SH-SY5Y (cell line): ENCODE results near the gene FBN1.

Source experiments
- GATA2 ChIP-seq: IDR thresholded peaks from 2 replicates; pipeline ENCODE4 v1.6.1; 2011; ENCODE audit warnings: mild to moderate bottlenecking, low read depth, low read length
- GATA3 ChIP-seq: IDR thresholded peaks from 2 replicates; pipeline ENCODE4 v1.6.1; 2011; ENCODE audit warnings: low read depth, mild to moderate bottlenecking, low read length, moderate library complexity

The FBN1 gene

DNA sequence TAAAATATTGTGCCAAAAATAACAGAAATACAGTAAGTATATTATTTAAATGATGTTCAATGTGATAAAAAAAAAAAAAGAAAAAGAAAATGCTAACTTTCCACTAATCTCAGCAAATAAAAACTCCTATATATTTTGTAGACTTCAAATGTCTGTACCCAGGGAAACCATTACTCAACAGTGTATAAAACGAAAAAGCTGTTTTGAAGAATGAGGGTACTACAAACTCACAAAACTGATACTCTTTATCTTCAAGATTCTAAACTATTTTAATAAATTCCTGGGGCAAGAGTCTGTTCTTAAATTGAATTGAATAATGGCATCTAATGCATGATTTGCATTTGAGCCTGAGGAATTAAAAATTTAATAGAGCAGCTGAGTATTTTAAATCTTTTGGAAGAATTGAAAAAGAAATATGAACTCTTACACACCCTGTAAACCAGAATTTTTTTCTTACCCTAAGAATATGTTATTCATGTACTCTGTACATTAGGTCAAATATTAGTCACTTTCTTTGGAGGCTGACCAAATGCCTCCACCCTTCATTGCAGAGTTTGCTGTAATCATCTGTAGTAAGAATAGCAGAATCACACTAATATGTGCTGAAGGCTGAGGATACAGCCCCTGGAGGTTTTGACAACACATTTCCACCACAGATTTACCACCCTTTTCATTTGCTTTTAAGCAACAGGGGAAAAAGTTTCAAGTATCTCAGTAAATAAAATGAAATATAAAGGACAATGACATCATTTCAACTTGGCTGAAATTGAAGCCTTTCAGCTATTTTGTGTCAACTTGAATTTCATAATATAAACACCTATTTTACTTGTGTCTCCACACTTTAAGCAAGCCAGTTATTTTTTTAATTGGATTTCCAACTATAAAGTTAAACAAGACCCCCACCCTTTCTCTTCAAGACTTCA is 79.7 kb downstream of the FBN1 start:
- no peak for TF ChIP-seq GATA2

DNA sequence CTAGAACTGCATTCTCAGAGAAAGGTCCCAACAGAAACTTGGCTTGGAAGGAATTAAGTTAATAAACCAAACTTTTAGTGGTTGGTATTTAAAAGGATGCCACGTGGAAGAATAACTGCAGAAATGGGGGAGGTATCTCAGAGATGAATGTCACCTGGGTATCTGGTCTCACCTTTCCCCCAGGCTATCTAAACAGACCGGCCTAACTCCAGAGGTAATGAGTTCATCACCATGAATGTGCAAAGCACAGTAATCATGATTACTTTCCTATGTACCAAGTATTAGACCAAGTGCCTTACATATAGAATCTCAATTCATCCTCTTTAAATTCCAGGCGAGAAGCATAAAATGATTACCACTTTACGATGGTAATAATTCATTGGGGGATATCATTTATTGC is 80.8 kb downstream of the FBN1 start:
- no peak for TF ChIP-seq GATA2
- TF ChIP-seq GATA3 = no peak

DNA sequence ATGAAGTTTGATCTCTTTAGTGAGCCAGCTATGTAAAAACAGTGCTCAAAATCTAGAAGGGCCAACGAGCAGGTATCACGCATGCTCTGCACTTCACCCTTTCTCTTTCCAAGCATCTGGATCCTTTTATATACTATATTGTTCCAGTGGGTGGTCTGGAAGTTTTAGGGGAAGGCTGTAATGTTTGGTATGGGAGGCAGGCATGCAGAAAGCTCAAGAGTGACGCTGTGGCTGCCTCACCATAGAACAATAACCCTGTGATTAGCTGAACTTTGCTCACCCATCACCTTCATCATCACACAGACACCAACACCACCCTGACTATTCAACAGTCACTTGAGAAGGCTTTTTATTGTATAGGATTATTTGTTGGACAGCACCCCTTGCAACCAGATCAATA is 81.6 kb downstream of the FBN1 start:
- no peak for TF ChIP-seq GATA2
- no peak for TF ChIP-seq GATA3

DNA sequence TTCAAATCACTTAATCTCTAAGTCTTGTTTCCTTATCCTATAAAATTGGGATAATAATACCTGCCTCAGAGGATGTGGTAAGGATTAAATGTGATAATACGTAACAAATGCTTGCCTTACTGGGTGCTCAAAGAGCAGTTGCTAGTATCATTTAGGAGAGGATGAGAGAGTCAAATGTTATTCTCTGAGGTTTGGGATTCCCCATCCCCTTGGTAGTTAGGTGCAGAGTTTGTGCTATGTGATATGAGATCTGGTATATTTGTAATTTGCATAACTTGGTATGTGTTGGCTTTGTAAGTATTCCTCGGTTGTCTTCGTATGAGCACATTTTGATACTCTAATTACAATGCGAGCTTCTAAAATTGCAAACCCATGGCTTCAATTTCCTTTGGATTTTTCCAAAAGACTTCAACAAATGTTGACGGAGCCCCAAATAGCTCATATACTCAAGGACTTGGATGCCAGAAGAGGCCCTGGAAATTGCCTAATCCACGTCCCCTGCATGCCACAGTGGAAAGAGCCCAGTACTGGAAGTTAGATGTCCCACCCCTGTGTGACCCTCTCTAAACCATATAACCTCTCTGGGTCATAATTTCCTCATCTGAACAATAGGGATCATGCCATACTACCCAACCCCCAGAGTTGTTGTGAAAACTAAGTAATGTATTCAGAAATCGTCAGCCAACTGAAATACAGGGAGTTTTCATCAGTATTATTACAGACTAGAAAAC is 85.0 kb downstream of the FBN1 start:
- TF ChIP-seq GATA3 (no peak), GATA2 (no peak)

DNA sequence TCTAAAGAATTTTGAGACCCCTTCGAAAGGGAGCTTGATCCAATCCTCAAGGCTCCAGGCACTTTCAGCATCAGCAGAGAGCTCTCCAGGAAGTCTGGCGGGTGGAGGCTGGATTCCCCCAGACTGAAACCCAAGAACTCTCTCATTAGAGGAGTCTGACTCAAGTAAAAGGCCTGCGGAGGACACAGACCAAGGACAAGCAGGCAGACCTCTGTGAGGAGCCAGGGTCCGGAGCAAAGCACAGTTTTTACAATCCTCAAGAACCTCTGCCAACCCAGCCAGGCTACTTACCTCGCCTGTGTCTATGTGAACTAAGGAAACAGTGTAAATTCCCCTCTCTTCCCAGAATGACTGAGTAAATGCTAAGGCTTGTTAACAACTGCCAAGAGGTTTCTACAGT is 86.2 kb downstream of the FBN1 start:
- TF ChIP-seq GATA3 = no peak
- no peak for TF ChIP-seq GATA2

DNA sequence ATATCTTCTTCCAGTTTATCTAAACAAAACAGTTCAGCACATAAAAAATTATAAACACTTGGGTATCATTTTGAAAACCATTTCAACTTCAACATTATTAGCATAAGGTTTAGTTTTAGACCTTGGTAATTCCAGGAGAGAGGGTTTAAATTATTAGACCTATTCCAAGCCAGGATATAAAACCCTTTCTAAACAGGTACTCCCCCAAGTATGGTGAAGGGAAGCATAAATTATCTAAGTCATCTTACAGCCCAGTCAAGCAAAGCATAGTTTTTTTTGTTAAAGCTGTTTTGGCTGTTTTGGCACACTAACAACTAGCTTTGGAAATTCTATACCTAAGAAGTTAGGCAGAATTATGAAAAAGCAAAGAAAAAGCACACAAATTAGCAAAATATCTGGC is 87.3 kb downstream of the FBN1 start:
- TF ChIP-seq GATA3 (no peak), GATA2 (no peak)

DNA sequence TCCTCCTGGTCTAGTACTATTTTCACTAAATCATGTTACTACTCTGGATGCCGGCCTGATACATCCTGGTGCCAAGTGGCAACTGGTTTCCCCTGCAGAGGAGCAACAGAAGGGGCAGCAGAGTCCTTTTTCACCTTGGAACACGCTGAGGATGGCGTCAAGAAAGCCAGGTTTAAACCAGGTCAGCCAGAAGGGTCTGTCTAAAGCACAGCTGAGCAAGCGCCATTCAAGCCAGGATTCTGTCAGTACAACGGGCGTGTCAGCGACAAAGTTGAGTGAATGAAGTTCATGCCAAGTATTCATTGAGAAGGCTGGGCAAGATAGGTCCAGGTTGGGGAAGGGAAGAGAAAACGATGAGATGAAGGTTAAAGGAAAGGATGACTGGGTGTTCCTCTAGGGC is 88.2 kb downstream of the FBN1 start:
- TF ChIP-seq GATA3 (no peak), GATA2 (no peak)

DNA sequence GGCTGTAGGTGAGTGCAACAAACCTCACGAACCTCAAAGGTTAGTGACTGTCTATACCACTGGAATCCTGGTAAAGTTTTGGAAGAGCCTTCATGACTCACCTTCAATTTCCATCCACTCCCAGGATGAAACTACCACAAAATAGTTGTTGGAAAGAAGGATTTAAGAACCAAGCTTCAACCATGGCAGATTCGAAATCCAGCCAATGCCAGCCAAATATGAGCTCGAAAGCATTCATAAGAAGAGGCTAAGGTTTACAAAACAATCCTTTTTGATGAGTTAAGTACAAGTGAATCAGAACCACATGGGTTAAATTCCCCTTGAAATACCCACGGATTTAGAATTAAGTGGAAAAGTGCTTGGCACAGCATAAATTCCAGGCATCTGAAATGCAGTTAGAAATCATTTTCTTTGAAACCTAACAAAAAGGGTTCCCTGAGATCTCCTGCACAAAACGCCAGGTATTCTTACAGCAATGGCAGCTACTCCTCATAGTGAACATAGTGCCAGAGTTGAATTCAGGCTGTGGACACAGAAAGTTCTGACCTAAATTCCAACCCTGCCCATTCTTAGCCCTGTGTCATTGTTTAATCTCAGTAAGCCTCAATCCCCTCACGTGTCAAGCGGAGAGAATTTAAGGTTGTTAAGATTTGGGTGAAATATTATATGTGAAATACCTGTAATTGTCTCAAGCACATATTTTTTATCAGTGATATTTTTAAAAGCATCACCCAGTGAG is 89.2 kb downstream of the FBN1 start:
- TF ChIP-seq GATA2 = no peak
- no peak for TF ChIP-seq GATA3

DNA sequence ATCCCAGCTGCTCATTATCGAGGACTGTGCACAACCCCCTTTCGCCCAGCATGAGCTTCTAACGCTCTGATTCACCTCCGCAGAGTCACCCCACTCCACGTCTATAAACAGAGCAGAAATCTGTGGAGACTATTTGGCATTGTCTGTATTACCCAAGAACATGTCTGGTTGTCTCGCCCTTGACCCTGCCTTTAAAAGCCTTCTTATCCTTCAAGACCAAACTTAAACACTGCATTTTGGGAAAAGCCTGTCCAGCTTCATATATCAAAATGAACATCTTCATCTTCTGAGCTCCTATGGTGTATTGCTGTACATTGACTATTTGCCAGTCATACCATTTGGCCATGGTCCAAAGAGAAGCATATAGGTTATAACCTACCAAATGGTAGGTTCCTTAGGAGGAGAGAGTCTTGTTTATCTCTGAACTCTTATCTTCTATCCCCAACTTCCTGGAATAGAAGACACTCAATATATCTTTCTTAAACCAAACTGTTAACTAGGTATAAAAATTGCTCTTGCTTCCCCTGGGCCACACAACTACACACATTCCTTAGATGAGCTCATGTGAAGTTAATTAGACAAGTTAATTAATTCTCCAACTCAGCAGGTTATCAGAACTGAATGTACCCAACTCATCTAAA is 90.1 kb downstream of the FBN1 start:
- TF ChIP-seq GATA2 (no peak), GATA3 (no peak)

DNA sequence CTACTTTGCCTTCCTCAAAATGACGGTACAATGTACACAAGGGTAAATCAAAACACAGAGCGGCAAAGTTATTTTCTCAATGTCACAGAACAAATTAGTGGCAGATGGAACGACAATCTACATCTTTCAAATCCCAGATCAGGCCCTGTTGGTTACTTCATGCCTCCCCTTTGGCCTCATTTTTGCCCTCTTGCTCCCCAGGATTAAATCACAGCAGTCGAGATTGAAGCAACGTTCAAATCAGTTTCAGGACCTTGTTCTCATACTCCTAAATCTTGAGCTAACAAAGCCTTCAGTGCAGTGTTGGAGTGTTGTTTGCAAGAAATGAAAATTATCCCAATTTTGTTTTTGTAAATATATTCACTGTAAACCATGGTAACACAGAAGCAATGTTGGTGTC is 91.4 kb downstream of the FBN1 start:
- TF ChIP-seq GATA3 (no peak), GATA2 (no peak)

DNA sequence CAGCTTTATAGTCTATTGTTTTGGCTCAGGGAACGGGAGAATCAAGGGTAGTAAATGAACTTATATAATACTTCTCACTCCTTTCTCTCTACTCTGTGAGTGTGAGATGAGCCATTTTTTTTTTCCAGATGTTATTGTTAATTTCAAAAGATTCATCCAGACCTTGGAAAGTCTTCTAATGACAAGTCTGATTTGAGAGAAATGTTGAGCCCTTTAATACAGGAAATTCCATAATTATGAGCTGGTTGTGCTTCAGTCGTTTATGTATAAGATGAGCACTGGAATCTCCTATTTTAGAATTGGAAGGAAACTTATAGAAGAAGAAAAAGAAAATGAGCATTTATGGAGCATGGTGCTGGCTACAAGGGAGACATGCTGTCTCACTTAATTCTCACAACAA is 92.0 kb downstream of the FBN1 start:
- TF ChIP-seq GATA3 (no peak), GATA2 (no peak)

DNA sequence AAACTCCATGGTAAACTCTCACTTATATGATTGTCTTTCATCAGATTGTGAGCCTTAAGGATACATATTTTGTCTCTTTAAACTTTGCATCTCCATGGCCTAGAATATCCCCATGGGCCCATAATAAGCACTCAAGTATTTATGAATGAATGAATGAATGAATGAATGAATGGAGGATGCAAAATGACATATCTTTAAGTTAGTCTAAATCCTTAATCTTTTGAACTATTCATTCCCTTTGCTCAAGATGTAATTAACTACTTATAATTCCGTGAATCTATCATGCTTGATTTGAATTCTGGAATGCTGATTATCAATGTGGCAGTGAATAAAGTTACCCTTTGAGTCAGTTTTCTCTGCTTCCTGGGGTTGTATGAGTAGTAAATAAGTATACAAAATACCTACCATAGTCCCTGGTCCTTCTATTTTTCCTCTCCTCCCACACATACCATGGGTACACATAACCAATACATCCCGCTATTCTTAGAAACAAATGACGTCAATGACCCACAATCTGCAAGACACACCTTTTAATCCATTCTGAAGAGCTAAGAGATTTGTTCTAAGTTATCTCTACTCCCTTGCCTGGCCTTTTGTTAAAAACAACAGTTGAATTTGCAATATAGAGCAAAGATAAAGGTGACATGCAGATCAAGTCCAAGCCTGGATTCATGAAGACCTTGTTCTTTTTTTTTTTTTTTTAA is 94.5 kb downstream of the FBN1 start:
- no peak for TF ChIP-seq GATA3
- TF ChIP-seq GATA2 = no peak

DNA sequence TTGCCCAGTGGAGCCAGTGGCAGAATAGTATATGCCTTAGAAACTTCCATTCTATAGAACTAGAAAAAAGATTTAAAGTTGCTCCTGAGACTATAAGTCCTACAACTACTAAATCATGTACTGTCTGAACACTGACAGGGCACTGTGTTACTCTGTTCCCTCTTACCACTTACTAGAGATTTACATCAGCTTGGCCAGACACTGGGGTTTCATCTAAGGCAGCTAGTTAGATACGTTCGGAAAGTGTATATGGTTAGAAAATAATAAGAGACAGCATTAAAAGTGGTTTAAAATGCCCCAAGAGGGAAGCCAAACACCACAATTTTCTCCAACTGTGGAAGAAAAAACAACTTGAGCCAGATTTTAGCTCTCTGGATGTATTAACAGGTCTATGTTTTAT is 97.1 kb downstream of the FBN1 start:
- TF ChIP-seq GATA2 = no peak
- TF ChIP-seq GATA3 = no peak

DNA sequence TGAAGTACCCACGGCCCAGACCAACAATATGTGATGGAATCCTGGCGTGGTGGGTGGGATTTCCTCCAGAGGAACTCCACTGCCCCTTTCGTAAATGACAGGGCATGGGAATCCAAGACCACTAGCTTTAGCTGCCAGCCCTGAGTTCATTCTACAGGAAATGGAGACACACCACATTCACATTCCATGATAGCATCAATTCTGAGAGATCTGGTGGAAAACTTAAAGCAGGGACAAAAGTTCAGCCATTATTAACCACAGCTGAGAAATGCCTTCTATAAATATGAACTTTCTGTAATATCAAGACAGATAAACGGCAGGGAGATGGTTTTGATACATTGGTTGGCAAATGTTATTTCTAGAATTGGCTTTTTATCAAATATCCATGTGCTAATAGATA is 98.2 kb downstream of the FBN1 start:
- TF ChIP-seq GATA2 (no peak), GATA3 (no peak)
